Ovary (tissue), 9 donors: ENCODE data around the gene SMIM13. TPM values are rescaled to one million over a fixed set of nuclear protein-coding genes. Genes with fewer than 3 reads are reported as not detected.

ENCODE experiments used
- DNase-seq, 5 donors: peaks; one replicate each; pipeline ENCODE4 v3.0.0-alpha.2; 2019 to 2020
- H3K27ac ChIP-seq, 2 donors: fragments of 200-600 bp; one replicate each; pipeline versions ENCODE4 v1.5.1 to v1.8.0; 2019 to 2022
- H3K27me3 ChIP-seq: fragments of 200-600 bp; one replicate; pipeline ENCODE4 v1.8.0; 2022
- H3K36me3 ChIP-seq: fragments of 200-600 bp; sonication (generic); one replicate; pipeline ENCODE4 v1.5.1; 2019
- H3K4me1 ChIP-seq: one replicate; pipeline ENCODE4 v1.8.1; 2013; ENCODE audit warnings: mild to moderate bottlenecking, moderate library complexity; ENCODE audit not compliant: insufficient read depth
- H3K4me3 ChIP-seq: fragments of 200-600 bp; sonication (generic); one replicate; pipeline ENCODE4 v1.5.1; 2017
- H3K9me3 ChIP-seq, 2 donors: fragments of 200-600 bp in 1 of 2; sonication (generic) in 1 of 2; one replicate each; pipeline versions ENCODE4 v1.5.1 to v1.8.1; 2013 to 2019; ENCODE audit warnings: mild to moderate bottlenecking in 1 of 2, moderate library complexity in 1 of 2
- EP300 ChIP-seq: sonication (generic); formaldehyde crosslinking; IDR thresholded peaks from one replicate; pipeline ENCODE4 v1.6.1; 2017; ENCODE audit warnings: antibody characterized with exemption
- POLR2A ChIP-seq: fragments of 450-650 bp; IDR thresholded peaks from one replicate; pipeline ENCODE4 v1.6.1; 2017; ENCODE audit warnings: antibody characterized with exemption, mild to moderate bottlenecking, moderate library complexity
- WGBS, 3 donors: extraction: QIAGEN DNeasy Blood & Tissue Kit in 1 of 3; methylation state at CpG; one replicate each; pipeline versions ENCODE4 v1.1.5 to v1.1.7; 2013 to 2017; 5-methylcytosine and 5-hydroxymethylcytosine counted together
- intact Hi-C, 4 donors: fragments of 100-400 bp; cut with DNase I; formaldehyde crosslinking; loops; one replicate each; pipeline versions ENCODE4 v1.11.0 to v1.15.1; 2022 to 2023
- polyA plus RNA-seq, 2 donors: library from polyadenylated mRNA; stranded (reverse); fragments of 200-250 nt in 1 of 2; fragments of 350-450 nt in 1 of 2; fragmentation: Illumina TruSeq in 1 of 2; extraction: RNeasy Lipid Tissue Mini Kit (QIAGEN cat#74804) in 1 of 2; gene quantifications; one replicate each; pipeline ENCODE4 v1.2.3, GENCODE V29; 2013 to 2014
- total RNA-seq, 7 donors: library from RNA; depleted of rRNA in 2 of 7; stranded (reverse); fragments of >200 nt in 2 of 7; fragmentation: NEBNext Ultra II Directional in 3 of 7; extraction: Animal tissue kit (Norgen Biotek cat#: 25700) in 3 of 7; gene quantifications; one replicate each; pipeline versions ENCODE4 v1.1.0 to v1.2.4, GENCODE V29; 2016 to 2023
- TF ChIP-seq, protein P1 (sequence below), 3 donors: fragments of 450-650 bp in 2 of 3; fragments of 200-600 bp in 1 of 3; IDR thresholded peaks; one replicate each; pipeline versions ENCODE4 v1.5.1 to v1.8.0; 2016 to 2022; ENCODE audit warnings: antibody characterized with exemption in 3 of 3, mild to moderate bottlenecking in 1 of 3
- donor health status: DM: no; HTN: no; CAD: no; lungs with moderate emphysema.
- donor health status: DM: no; HTN: no; CAD: no.
- donor health status: Bipolar disorder and iron deficiency.
- donor health status: DM: yes; HTN: yes; CAD: no.
- donor health status: DM: no; HTN: no; CAD: no.
- donor health status: DM: yes; HTN: yes; CAD: no.

The SMIM13 gene
- total and polyA plus RNA-seq, 9 donors, result 3.6 to 8.4 (median 6.0) TPM

DNA sequence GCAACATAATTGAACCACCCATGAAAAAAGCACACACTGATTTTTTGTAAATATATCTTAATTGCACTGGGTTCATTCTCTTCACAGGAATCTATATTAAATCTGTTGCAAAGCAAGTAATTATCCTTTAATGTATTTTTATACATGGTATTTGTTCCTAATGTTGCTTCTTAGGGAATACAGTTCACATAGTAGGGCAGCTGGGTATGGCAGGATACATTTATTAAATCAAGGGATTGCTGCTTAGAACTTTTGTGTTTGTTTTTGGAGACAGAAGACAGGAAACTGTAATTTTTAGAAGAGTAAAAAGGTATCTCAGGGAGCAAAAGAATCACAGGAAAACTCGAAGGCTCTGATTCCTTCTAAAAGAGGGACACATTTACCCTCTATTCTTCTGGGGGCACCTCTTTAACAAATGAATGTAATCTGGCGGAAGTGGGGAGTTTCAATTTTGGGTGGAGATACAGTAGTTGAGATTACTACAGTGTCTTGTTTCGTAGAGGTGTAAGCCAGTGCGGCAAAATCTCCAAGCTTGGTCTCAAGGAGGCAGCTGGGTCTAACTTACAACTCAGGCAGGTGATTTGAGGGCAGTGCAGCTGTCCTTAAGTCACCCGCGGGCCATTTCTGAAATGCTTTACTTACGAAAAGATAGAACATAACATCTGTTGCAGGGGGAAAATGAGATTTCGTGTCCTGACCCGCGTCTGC is 812 bp upstream of the SMIM13 start:
- Histone ChIP-seq H3K27ac (peak overlapping the region; percentile 96 to 99), H3K9me3 (no peaks in the 10 kb centered on the region), H3K4me1 (peaks cover 3% of the 10 kb centered on the region), H3K4me3 (peak overlapping the region; percentile 100), H3K27me3 (no peaks in the 10 kb centered on the region), H3K36me3 (no peaks in the 10 kb centered on the region)
- intact Hi-C loops, result no loop called here
- no peak for DNase-seq
- TF ChIP-seq POLR2A (no peak), EP300 (no peak)
- TF ChIP-seq, protein P1, sequence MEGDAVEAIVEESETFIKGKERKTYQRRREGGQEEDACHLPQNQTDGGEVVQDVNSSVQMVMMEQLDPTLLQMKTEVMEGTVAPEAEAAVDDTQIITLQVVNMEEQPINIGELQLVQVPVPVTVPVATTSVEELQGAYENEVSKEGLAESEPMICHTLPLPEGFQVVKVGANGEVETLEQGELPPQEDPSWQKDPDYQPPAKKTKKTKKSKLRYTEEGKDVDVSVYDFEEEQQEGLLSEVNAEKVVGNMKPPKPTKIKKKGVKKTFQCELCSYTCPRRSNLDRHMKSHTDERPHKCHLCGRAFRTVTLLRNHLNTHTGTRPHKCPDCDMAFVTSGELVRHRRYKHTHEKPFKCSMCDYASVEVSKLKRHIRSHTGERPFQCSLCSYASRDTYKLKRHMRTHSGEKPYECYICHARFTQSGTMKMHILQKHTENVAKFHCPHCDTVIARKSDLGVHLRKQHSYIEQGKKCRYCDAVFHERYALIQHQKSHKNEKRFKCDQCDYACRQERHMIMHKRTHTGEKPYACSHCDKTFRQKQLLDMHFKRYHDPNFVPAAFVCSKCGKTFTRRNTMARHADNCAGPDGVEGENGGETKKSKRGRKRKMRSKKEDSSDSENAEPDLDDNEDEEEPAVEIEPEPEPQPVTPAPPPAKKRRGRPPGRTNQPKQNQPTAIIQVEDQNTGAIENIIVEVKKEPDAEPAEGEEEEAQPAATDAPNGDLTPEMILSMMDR (IDR thresholded peaks at IDR 0.05), result no peak
- 3 to 4% (median 4%) methylated on average over 10 of the region's 10 CpGs for WGBS, 3 donors

DNA sequence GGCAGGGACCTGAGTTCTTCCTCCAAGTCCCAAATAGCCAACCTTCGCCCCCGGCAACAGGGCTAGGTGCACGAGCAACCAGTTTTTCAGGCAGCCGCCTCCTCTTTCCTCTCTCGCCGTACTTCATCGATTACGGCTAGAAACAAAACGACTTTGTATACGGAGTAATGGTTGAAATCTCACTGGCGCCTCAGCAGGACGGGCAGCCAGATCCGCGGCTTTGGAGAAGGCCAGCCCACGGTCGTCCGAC is 333 bp upstream of the SMIM13 start:
- no peaks in the 10 kb centered on the region for H3K36me3 ChIP-seq
- peak overlapping the region; percentile 96 to 99 for H3K27ac ChIP-seq
- peak overlapping the region; percentile 100 for H3K4me3 ChIP-seq
- 0 to 1% (median 1%) methylated on average over 17 of the region's 17 CpGs for WGBS, 3 donors
- H3K27me3 ChIP-seq, result no peaks in the 10 kb centered on the region
- H3K9me3 ChIP-seq, result no peaks in the 10 kb centered on the region
- peaks cover 3% of the 10 kb centered on the region for H3K4me1 ChIP-seq
- no peak for TF ChIP-seq EP300
- TF ChIP-seq, protein P1 (IDR thresholded peaks at IDR 0.05), result no peak
- intact Hi-C loops, result no loop called here
- no peak for DNase-seq

DNA sequence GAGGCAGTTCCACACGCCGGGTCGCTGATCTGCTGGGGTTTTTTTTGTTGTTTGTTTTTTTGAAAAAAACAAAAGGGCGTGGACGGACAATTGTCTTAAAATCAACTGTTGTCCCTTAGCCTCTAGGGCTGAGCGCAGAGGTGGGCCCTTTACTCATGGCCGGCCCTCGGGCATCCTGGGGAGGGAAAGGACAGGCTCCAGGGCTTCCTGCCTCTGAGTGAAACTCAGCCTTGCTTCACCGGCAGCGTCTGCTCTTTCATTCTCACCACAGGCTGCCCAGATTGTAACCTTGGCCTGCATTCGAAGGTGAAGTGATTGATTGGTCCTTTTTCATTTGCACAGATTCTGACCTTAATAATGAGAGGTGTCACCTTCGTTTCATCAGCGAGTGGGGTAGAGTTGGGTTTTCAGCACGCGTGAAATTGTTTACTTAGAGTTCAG is 797 bp downstream of the SMIM13 start:
- TF ChIP-seq POLR2A, result no peak
- TF ChIP-seq, protein P1 (IDR thresholded peaks at IDR 0.05), result no peak
- no peak for TF ChIP-seq EP300
- intact Hi-C loops, result no loop called here
- DNase-seq, result peak in 3 of 5 donors; percentile 22 to 40 (median 28)

DNA sequence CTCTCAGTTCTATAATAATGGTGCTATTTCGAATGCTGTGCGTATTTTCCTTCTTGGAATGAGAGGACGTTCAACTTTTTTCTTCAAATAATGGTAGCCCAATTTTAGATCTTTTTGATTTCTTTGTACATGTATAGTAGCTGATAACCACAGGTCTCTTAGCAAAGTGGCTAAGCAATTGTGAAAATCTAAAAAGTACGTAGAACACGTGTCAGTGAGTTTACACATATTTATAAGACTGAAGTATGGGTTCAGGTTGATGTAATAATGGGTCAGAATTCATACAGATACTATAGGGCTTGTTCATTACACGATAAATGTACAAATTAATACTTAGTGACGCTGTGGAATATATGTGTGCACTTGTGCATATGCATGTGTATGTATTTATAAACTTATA is 1.3 kb downstream of the SMIM13 start:
- TF ChIP-seq EP300 (no peak), POLR2A (no peak)
- TF ChIP-seq, protein P1 (IDR thresholded peaks at IDR 0.05), result no peak
- intact Hi-C loops, result no loop called here
- H3K9me3 ChIP-seq, result no peaks in the 10 kb centered on the region
- peaks cover 3% of the 10 kb centered on the region for H3K4me1 ChIP-seq
- H3K27me3 ChIP-seq, result no peaks in the 10 kb centered on the region
- WGBS, 3 donors, result 36 to 44% (median 38%) methylated on average over 7 of the region's 7 CpGs
- no peak overlapping the region for H3K27ac ChIP-seq
- peak overlapping the region; percentile 100 for H3K4me3 ChIP-seq
- H3K36me3 ChIP-seq, result no peaks in the 10 kb centered on the region
- DNase-seq, result no peak

More for the DNA sequence above, 797 bp downstream of the SMIM13 start:
- peak overlapping the region; percentile 100 for H3K4me3 ChIP-seq
- peak overlapping the region in 1 of 2 donors; percentile 99 for H3K27ac ChIP-seq
- H3K4me1 ChIP-seq, result peaks cover 3% of the 10 kb centered on the region
- no peaks in the 10 kb centered on the region for H3K36me3 ChIP-seq
- H3K27me3 ChIP-seq, result no peaks in the 10 kb centered on the region
- H3K9me3 ChIP-seq, result no peaks in the 10 kb centered on the region
- WGBS, 3 donors, result 0 to 1% (median 1%) methylated on average over 15 of the region's 15 CpGs
